Tibial nerve (tissue), 4 donors: Measurements from ENCODE around the gene LZTS3.

Experiments
- CTCF ChIP-seq, 5 experiments: fragments of 200-600 bp in 3 of 5; fragments of 450-650 bp in 2 of 5; sonication (generic) in 3 of 5; IDR thresholded peaks; one replicate each; pipeline ENCODE4 v1.5.1; 2016 to 2019; ENCODE audit warnings: antibody characterized with exemption in 5 of 5, mild to moderate bottlenecking in 3 of 5, moderate library complexity in 2 of 5
- EP300 ChIP-seq, 2 donors: sonication (generic); formaldehyde crosslinking; IDR thresholded peaks; one replicate each; pipeline ENCODE4 v1.6.1; 2017; ENCODE audit warnings: antibody characterized with exemption in 2 of 2, mild to moderate bottlenecking in 1 of 2
- POLR2A ChIP-seq, 2 donors: fragments of 450-650 bp; IDR thresholded peaks; one replicate each; pipeline ENCODE4 v1.6.1; 2017; ENCODE audit warnings: antibody characterized with exemption in 2 of 2, mild to moderate bottlenecking in 2 of 2, moderate library complexity in 2 of 2

GRCh38 chr20:3157817-3158216, 15.5 kb downstream of the LZTS3 start:
- TF ChIP-seq CTCF (IDR thresholded peaks at IDR 0.05) (no peak), POLR2A (IDR thresholded peaks at IDR 0.05) (no peak), EP300 (IDR thresholded peaks at IDR 0.05) (no peak)
